ENCODE data around the gene MN1.
A peak's percentile ranks its signal among the peaks of the same experiment; 100 is the strongest.

Gene MN1

DNA sequence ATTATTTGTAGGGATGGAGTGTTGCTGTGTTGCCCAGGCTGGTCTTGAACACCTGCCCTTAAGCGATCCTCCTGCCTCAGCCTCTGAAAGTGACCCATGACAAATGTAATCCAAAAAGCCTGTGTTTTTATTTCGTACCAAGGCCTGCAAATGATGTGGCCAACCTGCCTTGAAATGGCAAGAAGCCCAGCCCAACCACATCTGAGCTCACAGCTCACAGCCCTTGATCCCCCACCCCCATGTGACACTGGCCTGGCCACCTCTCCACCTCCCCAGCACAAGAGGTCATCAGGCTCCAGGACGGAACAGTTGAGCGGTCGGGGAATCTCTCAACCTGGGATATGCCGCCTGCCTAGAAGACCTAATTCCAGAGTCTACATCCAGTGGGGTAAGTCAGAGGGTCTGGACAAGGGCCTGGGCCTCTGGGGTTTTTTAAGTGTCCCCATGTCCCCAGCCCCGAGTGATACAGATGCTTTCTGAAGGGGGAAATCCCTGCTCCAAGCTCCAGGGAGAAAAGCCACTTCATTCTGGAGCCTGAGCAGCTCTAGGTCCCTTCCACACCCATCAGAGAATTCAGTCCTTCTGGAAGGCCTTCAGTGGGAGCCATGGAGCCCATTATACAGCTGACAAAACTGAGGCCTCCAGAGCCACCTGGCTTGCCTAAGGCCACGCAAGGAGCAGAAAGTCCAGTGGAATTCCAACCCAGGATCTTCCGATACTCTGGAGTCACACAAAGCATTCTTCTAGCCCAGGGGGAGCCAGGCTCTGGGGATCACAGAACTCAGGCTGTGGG is 70.7 kb downstream of the MN1 start:
- no peak for DNase-seq

DNA sequence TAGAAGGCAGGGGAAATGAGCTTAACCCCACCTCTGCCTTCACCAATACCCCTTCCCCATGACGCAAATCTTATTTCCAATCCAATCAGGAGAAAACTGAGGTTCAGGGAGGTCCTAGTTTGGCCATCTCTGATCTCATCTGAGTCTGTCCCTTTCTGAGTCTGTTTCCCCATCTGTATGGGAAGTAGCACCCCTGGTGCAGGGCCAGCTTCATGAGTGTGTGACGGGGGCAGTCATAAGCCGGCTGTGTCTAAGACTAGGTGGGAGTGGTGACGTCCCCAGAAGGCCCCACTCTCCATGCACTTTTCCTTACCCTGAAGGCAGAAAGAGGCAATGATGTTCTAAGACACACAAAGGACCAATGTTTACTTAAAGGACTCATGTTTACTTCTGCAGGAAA is 72.3 kb downstream of the MN1 start:
- no peak for DNase-seq

GRCh38 chr22:27727673-27728451 is 73.7 kb downstream of the MN1 start:
- DNase-seq, result no peak

GRCh38 chr22:27726686-27727449 is 74.7 kb downstream of the MN1 start:
- peak in 1 of 2 donors; percentile 65 for DNase-seq

- DNase-seq, result no peak
Measured at GRCh38 chr22:27726331-27726685, 75.2 kb downstream of the MN1 start.

DNA sequence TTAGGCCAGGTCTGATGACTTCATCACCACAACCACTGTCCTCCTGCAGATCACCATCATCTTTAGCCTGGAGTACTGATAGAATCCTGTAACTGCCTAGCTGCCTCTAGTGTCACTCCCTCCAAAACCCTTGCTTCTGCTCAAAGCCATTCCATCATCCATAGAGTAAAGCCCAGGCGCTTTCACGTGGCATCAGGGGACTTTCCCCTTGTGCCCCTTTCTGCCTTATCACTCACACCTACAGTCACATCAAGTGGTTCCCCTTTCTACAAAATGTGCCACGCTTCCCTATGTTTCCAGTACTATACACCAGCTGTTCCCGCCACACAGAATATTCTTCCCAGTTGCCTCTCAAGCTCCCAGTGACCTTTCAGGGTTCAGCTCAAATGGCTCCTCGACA is 75.9 kb downstream of the MN1 start:
- DNase-seq, result no peak

DNA sequence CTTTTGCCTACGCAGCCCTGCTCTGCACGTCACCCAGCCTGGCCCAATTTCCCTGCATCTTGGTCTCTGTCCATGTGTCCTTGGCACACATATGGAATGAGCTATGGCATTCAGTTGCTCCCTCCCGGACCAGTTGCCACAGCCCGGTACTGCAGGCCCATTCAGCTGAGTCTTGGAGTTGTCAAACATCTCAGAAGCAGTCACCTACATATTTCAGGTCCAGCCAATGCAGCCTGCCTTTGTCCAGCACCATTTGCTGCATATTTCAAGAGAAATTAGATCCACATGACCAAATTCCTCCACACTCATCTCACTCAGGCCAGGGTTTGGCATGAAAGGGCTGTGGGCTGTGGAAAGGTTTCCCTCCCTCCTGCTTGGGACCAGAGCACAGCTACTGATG is 76.8 kb downstream of the MN1 start:
- DNase-seq, result no peak

GRCh38 chr22:27724157-27724556 is 77.4 kb downstream of the MN1 start:
- DNase-seq, result no peak

- no peak for DNase-seq
Measured at GRCh38 chr22:27723708-27724107, 77.8 kb downstream of the MN1 start.

DNA sequence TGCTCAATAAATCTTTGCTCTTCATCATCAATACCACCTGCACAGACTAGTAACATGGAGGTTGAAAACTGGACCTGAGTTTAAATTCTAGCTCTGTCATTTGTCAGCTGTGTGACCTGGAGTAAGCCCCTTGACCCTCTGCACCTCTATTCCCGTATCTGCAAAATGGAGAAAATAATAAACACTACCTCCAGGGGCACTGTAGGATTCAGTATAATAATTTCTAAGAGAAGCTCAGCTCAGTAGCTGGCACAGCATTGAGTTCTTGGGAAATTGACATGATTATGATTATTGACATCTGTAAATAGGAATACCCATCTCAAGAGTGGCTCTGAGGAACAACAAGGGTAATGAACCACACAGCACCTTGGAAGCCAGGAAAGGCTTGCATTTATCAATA is 78.4 kb downstream of the MN1 start:
- DNase-seq, result no peak

GRCh38 chr22:27720860-27721259 is 80.7 kb downstream of the MN1 start:
- no peak for DNase-seq

GRCh38 chr22:27719535-27720227 is 81.9 kb downstream of the MN1 start:
- DNase-seq, result peak in 1 of 2 donors; percentile 7

GRCh38 chr22:27719036-27719347 is 82.6 kb downstream of the MN1 start:
- no peak for DNase-seq

- peak in 1 of 2 donors; percentile 68 for DNase-seq
Measured at GRCh38 chr22:27718186-27719035, 83.1 kb downstream of the MN1 start.

GRCh38 chr22:27717094-27717493 is 84.5 kb downstream of the MN1 start:
- DNase-seq, result no peak

- no peak for DNase-seq
Measured at GRCh38 chr22:27716074-27716473, 85.5 kb downstream of the MN1 start.

DNA sequence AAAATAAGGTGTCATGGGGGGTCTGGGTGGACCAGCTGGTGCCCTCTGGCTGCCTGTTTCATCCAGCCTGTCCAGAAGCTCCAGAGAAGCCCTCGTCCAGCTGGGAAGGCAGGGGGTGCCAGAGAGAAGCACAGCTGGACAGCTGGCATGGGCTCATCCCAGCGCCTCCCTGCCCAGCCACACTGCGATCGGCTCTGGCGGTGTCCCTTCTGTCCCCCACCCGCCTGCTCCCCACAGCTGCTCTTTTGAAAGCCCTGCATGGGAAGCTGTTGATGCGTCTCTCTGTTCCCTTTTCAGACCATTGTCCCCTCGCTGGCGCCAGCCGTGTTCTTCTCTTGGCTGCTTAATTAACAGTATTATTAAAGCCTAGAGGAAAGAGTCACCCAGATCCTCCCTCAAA is 86.5 kb downstream of the MN1 start:
- DNase-seq, result no peak

- DNase-seq, result no peak
Measured at GRCh38 chr22:27714068-27714467, 87.5 kb downstream of the MN1 start.

DNA sequence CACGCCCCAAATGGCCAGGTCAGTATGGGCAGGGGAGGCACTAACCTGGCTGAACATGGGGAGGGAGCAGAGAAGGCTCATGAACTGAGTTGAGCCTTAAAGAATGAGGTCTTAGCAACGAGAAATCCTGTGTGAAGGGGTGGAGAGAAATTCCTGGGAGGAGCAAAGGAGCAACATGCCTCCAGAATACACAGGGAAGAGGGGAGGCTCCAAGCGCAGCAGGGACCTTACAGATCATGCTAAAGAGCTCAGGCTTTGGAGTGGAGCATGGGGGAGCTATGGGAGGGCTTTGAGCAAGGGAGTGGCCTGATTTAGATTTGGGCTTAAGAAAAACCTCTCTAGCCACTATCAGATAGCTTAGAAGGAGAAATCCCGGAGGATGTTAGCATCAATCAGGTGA is 88.1 kb downstream of the MN1 start:
- no peak for DNase-seq

- no peak for DNase-seq
Measured at GRCh38 chr22:27711756-27712155, 89.8 kb downstream of the MN1 start.

DNA sequence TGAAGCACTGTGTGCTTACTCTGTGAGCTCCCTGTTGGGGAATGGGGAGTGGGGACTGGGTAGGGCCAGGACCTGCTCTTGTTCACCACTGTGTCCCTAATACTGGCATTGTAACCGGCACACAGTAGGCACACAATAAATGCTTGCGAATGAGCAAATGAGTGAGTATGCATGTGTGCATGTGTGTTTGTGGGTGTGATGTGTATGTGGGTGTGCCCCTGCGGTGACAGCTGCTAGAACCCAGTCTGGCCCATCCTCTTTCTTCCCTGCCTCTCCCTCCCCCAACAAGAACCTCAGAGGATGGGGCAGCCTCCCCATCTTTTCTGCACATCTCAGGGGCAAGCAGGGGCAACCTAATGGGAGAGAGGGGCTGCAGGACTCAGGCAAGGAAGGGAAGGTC is 90.5 kb downstream of the MN1 start:
- DNase-seq, result no peak

Data from CD4-positive, alpha-beta T cell treated with Interferon alpha-2 for 1 hour (primary cell).